Measurements from ENCODE around the gene FILIP1. TPM values are rescaled to one million over a fixed set of nuclear protein-coding genes. Genes with fewer than 3 reads are reported as not detected.

Gene FILIP1
- total RNA-seq = 1 to 10 TPM in 1 of 2 donors, under 1 TPM in 1; 0.98 to 6.5 TPM
- long read RNA-seq, partial matches to known transcripts = 0 of 2 reads
- long read RNA-seq, other reads (novel, unspliced or antisense) = 2 of 2 reads

DNA sequence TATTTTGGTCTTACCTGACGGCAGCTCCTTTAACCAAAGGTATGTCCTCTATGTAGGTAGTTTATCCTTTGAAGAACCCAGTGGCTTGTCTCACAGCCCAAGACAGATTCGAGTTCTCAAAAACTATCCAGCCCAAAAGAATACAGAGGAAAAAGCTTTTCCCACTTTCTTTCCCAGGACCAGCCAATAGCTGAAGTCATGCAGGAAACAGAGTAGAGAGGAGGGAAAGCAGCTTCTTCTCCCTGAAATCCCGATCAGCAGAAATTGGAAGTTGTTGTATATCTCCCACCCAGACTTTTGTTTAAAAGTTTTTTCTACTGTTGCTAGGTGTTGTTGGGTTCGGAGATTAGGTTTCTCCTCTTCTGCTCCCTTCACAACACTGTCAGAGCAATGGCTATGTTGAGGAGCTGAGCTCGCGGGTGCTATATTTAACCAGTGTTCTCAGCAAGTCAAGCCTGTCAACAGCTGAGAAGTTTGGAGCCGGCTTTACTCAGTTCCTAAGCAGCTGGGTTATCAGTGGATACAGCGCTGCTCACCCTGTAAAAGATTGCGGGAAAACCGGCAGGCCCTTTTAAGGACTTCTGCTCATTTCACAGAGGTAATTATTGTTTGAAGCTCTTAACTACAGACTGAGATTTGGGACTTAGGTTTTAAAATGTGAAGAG, at the start of gene FILIP1:
FILIP1 (minus strand) TSS at position 401 of the 665 bp plus-strand sequence. CDS start 78,828 bp downstream, outside the sequence.
- peak; percentile 4 to 29 for DNase-seq
- ATAC-seq = no peak
- intact Hi-C loops (cut with DNase I, micrococcal nuclease) = no loop called here

DNA sequence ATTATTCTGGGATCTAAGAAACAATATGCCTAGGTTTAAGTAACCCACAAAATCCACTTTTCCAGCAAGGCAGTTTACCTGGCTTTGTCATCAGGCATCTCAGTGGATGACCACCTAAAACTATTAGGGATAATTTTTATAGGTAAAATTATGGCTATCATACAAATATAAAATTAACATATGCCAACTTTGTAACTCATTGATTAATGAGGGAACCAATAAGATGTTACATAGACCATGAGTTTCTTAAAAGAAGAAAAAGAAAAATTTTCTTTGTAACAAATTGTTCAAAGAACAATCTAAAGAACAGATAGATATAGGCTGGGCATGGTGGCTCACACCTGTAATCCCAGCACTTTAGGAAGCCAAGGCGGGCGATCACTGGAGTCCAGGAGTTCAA, 49.7 kb upstream of the FILIP1 start:
- ATAC-seq (no peak), DNase-seq (no peak)
- intact Hi-C loops (cut with DNase I, micrococcal nuclease) = no loop called here

DNA sequence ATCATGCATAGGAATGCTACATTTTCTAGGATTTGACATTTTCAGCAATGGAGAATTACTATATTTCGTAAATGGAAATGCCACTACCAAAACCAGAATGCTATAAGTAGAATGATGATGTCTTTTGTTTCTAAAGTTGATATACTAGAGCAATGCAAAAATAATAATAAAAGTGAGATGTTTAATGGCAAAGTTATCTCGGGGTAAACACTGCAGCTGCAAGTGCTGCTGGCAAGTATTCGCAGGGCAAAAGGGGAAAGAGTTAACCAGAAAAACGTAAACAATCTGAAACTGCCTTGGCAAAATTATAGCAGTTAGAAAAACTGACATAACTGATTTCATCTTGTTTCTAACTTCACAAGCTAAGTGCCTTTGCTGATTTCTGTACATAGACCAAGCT, 45.5 kb upstream of the FILIP1 start:
- intact Hi-C loops (cut with DNase I, micrococcal nuclease) = no loop called here
- DNase-seq (no peak), ATAC-seq (no peak)

DNA sequence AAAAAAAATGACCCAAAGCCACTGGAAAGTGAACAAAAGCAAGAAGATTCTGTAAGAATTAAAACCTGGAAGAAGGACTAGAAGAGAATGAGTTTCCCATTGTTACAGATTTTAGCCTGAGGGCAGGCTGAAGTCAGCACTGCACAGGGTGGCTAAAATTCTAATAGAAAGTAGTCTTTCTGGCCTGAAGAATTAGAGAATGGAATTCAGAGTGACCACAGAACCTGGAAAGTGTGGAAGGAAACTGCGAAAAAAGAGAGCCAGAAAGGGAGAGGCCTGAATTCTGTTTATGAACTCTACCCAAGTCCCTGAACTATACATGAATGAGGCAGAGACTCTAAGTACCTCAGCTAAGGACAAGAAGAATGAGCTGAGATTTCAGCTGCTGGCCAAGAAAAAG, 38.9 kb upstream of the FILIP1 start:
- no peak for DNase-seq
- intact Hi-C loops (cut with DNase I, micrococcal nuclease) = no loop called here
- no peak for ATAC-seq

- peak; percentile 91 for ATAC-seq
- no peak for DNase-seq
- intact Hi-C loops (cut with DNase I, micrococcal nuclease) = no loop called here
Observed at GRCh38 chr6:75531174-75531573, 37.6 kb upstream of the FILIP1 start.

DNA sequence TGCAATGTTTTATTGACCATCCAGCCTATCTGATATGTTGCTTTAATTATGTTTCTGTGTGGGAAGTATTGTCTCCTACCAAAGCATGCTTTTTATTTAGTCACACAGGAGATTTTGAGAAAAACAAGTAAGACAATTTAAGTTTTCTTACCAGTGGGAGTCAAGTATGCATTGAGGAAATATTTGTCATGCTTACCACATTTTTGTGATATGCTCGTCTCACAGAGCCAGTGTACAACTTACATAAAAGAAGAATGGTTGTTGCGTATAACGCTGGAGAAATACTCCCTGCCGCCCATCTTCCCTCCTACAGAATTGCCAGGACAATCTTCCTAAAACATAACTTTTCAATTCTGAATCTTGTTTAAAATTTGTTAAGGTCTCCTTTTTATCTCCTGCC, 37.1 kb upstream of the FILIP1 start:
- ATAC-seq (no peak), DNase-seq (no peak)
- intact Hi-C loops (cut with DNase I, micrococcal nuclease) = no loop called here

DNA sequence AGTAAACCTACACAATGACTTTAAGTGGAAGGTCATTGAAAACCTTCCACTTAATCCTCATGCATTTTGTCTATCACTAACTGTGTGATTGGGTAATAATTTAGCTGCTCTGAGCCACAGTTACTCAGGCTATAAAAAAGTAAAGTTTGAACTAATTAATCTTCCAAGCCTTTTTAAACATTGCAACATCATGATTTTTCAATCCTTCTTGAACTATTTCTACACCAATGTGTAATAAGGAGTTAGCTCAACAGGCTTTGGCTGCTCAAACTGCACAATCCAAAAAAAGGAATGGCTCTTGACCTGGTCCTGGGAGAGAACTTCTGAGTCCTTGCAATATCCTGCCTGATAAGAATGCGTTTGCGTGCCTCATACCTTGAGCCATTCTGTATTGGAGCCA, 34.8 kb upstream of the FILIP1 start:
- intact Hi-C loops (cut with DNase I, micrococcal nuclease) = loop anchor here in 1 of 2 donors (5.0 kb wide), 1 partner anchor 261 kb away; no protein-coding TSS in a partner anchor
- DNase-seq = no peak
- no peak for ATAC-seq

- DNase-seq (peak; percentile 23 to 68), ATAC-seq (peak; percentile 86)
- intact Hi-C loops (cut with DNase I, micrococcal nuclease) = loop anchor here in 1 of 2 donors (5.0 kb wide), 1 partner anchor 259 kb away; no protein-coding TSS in a partner anchor
Observed at GRCh38 chr6:75526502-75527127, 33.0 kb upstream of the FILIP1 start.

DNA sequence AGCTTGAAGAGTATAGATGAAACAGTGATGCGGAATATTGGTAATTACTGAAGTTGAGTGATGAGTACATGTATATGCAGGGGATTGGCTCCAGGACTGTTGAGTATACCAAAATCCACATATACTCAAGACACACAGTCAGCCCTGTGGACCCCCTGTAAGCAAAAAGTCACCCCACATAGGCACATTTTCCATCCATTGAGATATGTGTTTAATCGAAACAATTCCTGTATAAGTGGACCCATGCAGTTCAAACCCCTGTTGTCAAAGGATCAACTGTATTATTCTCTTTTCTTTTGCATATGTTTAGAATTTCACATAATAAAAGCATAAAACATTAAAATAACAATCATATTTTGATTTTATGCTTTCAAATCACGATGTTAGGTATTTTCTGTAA, 32.1 kb upstream of the FILIP1 start:
- DNase-seq = no peak
- ATAC-seq = no peak
- intact Hi-C loops (cut with DNase I, micrococcal nuclease) = loop anchor here in 1 of 2 donors (5.0 kb wide), 1 partner anchor 258 kb away; no protein-coding TSS in a partner anchor

DNA sequence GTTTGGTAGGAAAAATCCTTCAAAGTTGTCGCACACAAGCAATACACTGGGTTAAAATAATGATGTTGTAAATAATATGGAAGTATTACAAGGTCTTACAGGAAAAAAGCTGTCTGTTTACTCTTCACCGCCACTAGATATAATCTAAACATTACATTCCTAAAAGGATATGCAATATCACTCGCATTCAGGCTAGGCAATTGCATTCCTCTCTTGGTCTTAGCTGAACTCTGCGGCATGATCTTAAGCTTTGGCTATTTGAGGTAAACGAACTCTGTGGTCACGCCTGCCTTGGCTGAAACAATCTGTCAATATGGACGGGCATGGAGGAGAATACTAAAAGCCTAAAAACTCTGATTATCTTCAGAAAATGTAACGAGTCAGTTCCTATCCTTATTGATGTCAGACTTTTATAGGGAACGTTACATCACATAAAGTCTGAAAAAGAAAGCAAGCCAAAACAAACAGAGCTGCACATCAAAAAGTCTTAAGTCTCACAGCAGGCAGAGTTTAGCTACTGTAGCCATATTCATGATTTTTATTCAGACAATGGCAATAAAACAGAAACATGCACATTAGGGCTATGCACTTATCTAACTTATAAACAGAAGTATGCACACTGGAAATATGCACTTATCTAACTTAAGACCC, 30.8 kb upstream of the FILIP1 start:
- DNase-seq = peak; percentile 8 to 27
- ATAC-seq = peak; percentile 80
- intact Hi-C loops (cut with DNase I, micrococcal nuclease) = no loop called here

DNA sequence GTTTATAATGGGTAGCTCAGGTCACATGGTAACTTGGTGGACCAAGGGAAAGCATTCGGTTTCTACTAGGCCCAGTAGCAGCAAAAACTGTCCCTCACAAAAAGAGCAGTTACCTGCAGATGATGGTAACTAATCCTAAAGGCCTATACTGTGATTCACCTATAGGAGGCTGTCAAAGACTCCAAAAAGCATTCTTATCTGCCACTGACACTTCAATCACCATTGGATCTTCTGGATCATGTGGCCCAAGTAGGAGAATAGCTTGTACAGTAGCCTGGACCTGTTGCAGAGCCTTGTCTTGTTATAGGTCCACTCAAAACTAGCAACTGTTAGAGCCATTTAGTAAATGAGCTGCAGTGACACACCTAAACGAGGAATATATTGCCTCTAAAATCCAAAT, 23.2 kb upstream of the FILIP1 start:
- intact Hi-C loops (cut with DNase I, micrococcal nuclease) = no loop called here
- DNase-seq = no peak
- ATAC-seq = no peak

- ATAC-seq (no peak), DNase-seq (no peak)
- intact Hi-C loops (cut with DNase I, micrococcal nuclease) = no loop called here
Observed at GRCh38 chr6:75512591-75512990, 19.0 kb upstream of the FILIP1 start.

- intact Hi-C loops (cut with DNase I, micrococcal nuclease) = no loop called here
- DNase-seq (no peak), ATAC-seq (no peak)
Observed at GRCh38 chr6:75505424-75505823, 11.8 kb upstream of the FILIP1 start.

DNA sequence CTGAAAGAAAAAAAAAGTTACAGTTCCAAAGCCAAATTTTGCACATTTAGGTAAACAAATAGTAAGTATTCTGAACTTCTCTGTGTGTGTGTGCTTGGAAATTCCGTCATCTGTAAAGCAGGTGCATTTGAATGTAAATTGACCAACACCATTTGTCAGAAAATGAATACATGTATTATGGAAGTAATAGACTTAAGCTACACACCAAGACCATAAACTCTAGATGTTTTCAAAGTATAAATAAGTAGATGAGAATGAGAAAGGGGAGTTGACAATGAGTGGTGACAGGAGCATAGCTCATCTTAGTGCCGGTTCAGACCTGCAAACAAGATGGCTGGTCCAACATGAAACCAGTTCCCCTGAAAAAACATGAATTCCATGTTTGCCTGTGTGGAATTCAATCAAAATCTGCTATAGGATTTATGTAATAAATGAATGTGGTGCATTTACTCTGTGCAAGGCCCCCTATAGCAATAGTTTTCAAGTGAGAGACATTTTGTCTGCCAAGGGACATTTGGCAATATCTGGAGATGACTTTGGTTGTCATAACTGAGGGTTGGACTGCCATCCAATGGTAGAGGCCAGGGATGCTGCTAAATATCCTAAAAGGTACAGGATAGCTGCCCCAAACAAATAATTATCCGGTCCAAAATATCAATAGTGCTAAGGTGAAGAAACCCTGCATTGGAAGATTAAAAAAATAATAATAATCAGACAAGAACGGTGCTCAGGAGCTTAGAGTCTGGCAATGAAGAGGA, 11.0 kb upstream of the FILIP1 start:
- DNase-seq (no peak), ATAC-seq (no peak)
- intact Hi-C loops (cut with DNase I, micrococcal nuclease) = no loop called here

DNA sequence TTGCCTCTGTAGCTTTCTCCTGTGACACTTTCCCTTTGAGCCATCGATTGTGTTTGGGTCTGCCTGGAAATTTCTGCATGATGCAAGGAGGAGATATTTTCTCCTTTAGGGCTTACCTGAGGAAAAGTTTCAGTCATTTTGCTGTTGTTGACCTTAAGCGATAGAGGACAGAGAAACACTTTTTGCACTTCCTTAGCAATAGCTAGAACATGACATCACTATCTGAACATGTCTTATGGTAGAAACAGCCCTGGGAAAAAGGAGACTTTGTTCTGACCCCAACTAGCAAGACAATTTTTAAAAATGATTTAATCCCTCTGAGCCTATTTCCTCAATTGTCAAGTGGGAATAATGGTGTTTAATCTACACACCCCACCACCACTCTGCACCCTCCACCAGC, 9.7 kb upstream of the FILIP1 start:
- ATAC-seq = no peak
- intact Hi-C loops (cut with DNase I, micrococcal nuclease) = no loop called here

DNA sequence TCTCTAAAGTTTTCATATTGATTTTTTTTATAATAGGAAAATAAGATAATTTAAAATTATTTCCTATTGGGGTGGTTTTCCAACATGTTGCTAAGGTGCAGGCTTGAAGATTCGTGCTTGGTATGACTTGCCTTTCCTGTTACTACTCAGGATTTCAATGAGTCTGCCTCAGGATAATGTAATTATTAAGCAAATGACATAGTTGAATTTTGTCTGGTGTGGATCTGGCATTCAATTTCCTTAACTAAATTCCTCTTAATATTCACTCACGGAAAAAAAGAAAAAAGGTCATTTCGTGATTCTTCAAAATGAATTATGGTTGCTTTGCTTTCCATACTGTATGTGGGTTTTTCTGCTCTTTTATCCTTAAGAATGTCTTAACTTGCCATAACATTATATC, 9.3 kb upstream of the FILIP1 start:
- intact Hi-C loops (cut with DNase I, micrococcal nuclease) = no loop called here
- DNase-seq (no peak), ATAC-seq (no peak)

More for the DNA sequence above, 9.7 kb upstream of the FILIP1 start:
- no peak for DNase-seq

GRCh38 chr6:75501756-75502155, 8.2 kb upstream of the FILIP1 start:
- ATAC-seq = no peak
- intact Hi-C loops (cut with DNase I, micrococcal nuclease) = no loop called here
- DNase-seq = no peak

DNA sequence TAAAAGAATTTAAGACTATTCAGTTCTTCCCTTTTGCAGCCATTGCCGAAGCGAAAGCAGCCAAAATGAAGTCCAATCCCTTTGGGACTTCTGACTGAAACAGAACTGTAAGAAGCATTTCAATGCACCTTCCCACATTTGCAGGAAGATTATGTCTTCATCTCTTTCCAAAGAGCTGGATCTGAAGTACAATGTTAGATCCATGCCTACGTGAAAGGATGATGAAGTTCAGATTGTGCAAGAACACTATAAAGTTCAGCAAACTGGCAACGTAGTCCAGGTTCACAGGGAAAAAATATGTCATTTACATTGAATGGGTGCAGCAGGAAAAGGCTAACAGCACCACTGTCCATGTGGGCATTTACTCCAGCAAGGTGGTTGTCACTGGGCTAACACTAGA, 6.0 kb upstream of the FILIP1 start:
- no peak for ATAC-seq
- intact Hi-C loops (cut with DNase I, micrococcal nuclease) = no loop called here

GRCh38 chr6:75498862-75499261, 5.3 kb upstream of the FILIP1 start:
- intact Hi-C loops (cut with DNase I, micrococcal nuclease) = no loop called here
- DNase-seq = no peak
- ATAC-seq = no peak

More for the DNA sequence above, 6.0 kb upstream of the FILIP1 start:
- DNase-seq = no peak

Data from left colon (tissue), 2 donors.